Fibroblast of lung (primary cell): Measurements from ENCODE around the gene TEC.

Experiments used
- EZH2 ChIP-seq: IDR thresholded peaks from 2 replicates; pipeline ENCODE4 v1.5.1; 2012; ENCODE audit warnings: low read length, control low read depth, mild to moderate bottlenecking; ENCODE audit errors: missing control alignments
- TF ChIP-seq, protein P1 (sequence below), 2 donors: IDR thresholded peaks in 1 of 2; conservative IDR thresholded peaks in 1 of 2; 1 replicate in 1 of 2; 2 replicates in 1 of 2; pipeline ENCODE4 v1.5.1; 2011 to 2012; ENCODE audit warnings: low read length in 2 of 2, control low read depth in 1 of 2, inconsistent platforms in 1 of 2, low read depth in 1 of 2, mild to moderate bottlenecking in 1 of 2

DNA sequence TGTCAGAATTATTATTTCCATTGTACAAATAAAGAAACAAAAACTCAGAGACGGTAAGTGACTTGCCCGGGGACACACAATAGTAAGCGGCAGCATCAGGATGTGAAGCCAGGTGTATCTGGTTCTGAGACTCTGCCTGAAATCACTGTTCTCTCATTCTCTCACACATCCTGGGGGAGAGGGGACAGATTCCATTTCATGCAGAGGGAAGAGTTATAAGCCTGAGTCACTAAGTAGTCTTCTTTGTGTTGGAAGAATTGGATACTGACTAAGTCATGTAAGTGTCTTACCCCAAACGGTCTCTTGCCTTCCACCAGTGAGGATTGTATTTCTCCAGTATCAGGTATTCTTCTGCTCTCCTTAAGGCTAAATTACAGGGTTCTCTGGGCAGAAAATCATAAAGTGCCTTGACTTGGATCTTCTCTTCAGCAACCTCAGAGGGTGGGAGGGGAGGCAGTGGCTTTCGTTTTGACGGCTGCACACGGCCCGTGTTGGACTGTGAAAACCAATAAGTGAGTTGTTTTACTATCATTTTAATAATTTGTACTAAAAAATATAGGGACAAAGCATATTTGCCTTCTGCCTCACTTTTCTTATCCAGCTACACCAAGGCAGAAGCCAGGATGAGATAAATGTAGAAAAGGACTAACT lies 157.5 kb downstream of the TEC start:
- TF ChIP-seq, protein P1, sequence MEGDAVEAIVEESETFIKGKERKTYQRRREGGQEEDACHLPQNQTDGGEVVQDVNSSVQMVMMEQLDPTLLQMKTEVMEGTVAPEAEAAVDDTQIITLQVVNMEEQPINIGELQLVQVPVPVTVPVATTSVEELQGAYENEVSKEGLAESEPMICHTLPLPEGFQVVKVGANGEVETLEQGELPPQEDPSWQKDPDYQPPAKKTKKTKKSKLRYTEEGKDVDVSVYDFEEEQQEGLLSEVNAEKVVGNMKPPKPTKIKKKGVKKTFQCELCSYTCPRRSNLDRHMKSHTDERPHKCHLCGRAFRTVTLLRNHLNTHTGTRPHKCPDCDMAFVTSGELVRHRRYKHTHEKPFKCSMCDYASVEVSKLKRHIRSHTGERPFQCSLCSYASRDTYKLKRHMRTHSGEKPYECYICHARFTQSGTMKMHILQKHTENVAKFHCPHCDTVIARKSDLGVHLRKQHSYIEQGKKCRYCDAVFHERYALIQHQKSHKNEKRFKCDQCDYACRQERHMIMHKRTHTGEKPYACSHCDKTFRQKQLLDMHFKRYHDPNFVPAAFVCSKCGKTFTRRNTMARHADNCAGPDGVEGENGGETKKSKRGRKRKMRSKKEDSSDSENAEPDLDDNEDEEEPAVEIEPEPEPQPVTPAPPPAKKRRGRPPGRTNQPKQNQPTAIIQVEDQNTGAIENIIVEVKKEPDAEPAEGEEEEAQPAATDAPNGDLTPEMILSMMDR (conservative IDR thresholded peaks at IDR 0.05 in 1 of 2, IDR thresholded peaks at IDR 0.05 in 1 of 2; ENCODE audit: low read depth in 1 of 2, low read length in 2 of 2) = no peak
- no peak for TF ChIP-seq EZH2
